ENCODE measurements around the gene COMMD2.

The COMMD2 gene

GRCh38 chr3:149726716-149727407 lies 25.4 kb downstream of the COMMD2 start:
- no peak for DNase-seq
- peaks cover 12% of the 10 kb centered on the region for H3K27me3 Mint-ChIP-seq (ENCODE audit: low read depth, poor library complexity)
- no peak overlapping the region for H3K4me3 Mint-ChIP-seq
- H3K27ac Mint-ChIP-seq: no peak overlapping the region
- H3K36me3 Mint-ChIP-seq (ENCODE audit: low read depth): peaks cover 10% of the 10 kb centered on the region
- TF ChIP-seq, protein P1, sequence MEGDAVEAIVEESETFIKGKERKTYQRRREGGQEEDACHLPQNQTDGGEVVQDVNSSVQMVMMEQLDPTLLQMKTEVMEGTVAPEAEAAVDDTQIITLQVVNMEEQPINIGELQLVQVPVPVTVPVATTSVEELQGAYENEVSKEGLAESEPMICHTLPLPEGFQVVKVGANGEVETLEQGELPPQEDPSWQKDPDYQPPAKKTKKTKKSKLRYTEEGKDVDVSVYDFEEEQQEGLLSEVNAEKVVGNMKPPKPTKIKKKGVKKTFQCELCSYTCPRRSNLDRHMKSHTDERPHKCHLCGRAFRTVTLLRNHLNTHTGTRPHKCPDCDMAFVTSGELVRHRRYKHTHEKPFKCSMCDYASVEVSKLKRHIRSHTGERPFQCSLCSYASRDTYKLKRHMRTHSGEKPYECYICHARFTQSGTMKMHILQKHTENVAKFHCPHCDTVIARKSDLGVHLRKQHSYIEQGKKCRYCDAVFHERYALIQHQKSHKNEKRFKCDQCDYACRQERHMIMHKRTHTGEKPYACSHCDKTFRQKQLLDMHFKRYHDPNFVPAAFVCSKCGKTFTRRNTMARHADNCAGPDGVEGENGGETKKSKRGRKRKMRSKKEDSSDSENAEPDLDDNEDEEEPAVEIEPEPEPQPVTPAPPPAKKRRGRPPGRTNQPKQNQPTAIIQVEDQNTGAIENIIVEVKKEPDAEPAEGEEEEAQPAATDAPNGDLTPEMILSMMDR (IDR thresholded peaks at IDR 0.05): no peak
- no peaks in the 10 kb centered on the region for H3K4me1 Mint-ChIP-seq
- H3K9me3 Mint-ChIP-seq: peaks cover 11% of the 10 kb centered on the region

GRCh38 chr3:149723781-149724180 lies 28.5 kb downstream of the COMMD2 start:
- Mint-ChIP-seq H3K4me3 (no peak overlapping the region), H3K36me3 (ENCODE audit: low read depth) (peaks cover 15% of the 10 kb centered on the region), H3K27ac (no peak overlapping the region), H3K9me3 (peaks cover 33% of the 10 kb centered on the region), H3K27me3 (ENCODE audit: low read depth, poor library complexity) (peaks cover 15% of the 10 kb centered on the region), H3K4me1 (no peaks in the 10 kb centered on the region)
- TF ChIP-seq, protein P1 (IDR thresholded peaks at IDR 0.05): no peak
- no peak for DNase-seq

DNA sequence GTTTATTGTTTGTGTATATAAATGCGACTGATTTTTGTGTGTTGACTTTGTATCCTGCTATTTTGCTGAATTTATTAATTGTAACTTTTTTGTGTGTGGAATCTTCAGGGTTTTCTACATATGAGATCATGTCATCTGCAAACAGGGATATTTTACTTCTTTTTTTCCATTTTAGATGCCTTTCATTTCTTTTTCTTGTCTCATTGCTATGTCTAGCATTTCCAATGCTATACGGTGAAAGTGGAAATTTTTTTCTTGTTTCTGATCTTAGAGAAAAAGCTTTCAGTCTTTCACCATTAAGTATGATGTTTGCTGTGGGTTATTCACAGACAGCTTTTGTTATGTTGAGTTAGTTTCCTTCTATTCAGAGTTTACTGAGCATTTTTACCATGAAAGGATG lies 31.4 kb downstream of the COMMD2 start:
- Mint-ChIP-seq H3K9me3 (peaks cover 33% of the 10 kb centered on the region), H3K36me3 (ENCODE audit: low read depth) (peaks cover 15% of the 10 kb centered on the region), H3K27me3 (ENCODE audit: low read depth, poor library complexity) (peaks cover 11% of the 10 kb centered on the region), H3K4me1 (no peaks in the 10 kb centered on the region), H3K27ac (no peak overlapping the region), H3K4me3 (no peak overlapping the region)
- no peak for DNase-seq
- TF ChIP-seq, protein P1 (IDR thresholded peaks at IDR 0.05): no peak

DNA sequence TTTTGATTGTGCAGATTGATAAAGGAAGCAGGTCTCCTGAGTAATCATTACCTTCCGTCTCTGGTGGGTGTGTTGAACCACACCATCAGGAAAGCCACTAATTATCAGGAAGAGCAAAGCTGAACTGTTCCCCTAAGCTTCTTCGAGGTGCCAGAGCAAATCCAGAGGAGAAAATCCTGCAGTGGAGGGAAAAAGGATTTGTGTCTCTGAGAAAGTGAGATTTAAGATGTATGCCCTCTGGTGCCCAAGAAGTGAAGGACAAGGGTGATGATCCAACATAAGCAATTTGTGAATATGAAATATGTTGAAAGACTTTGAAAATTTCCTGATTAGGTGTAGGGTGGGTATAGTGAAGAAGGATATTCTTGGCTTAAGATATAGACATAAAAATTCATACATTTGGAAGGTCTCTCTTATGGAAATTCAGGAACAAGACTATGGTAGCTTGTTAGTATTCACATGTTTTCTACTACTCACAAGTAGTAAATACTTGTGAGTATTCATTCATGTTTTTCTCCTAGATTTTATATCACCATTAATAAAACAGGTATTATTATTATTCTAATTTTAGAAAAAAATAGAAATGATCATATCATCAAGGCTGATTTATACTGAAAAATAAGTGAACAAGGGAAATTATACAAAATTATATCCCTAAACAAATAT lies 34.8 kb downstream of the COMMD2 start:
- peaks cover 29% of the 10 kb centered on the region for H3K9me3 Mint-ChIP-seq
- TF ChIP-seq, protein P1 (IDR thresholded peaks at IDR 0.05): peak; percentile 70
- no peak overlapping the region for H3K4me3 Mint-ChIP-seq
- peaks cover 11% of the 10 kb centered on the region for H3K36me3 Mint-ChIP-seq (ENCODE audit: low read depth)
- H3K27ac Mint-ChIP-seq: no peak overlapping the region
- H3K27me3 Mint-ChIP-seq (ENCODE audit: low read depth, poor library complexity): peaks cover 4% of the 10 kb centered on the region
- peak; percentile 39 for DNase-seq
- no peaks in the 10 kb centered on the region for H3K4me1 Mint-ChIP-seq

DNA sequence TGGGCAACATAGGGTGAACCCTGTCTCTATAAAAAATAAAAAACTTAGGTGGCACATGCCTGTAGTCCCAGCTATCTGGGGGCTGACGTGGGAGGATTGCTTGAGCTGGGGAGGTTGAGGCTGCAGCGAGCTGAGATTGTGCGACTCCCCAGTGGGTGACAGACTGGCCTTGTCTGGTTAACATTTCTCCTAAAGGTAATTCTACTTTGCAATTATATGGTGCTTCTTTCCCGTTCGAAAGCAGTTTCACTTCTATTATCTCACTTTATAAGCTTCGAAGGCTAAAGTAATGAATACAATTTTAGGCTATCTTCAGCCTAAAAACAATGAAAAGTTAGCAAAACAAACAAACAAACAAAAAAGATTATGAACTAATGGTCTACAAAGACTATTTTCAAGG lies 35.3 kb downstream of the COMMD2 start:
- no peak for DNase-seq
- no peak overlapping the region for H3K27ac Mint-ChIP-seq

More for the DNA sequence above, 35.3 kb downstream of the COMMD2 start:
- TF ChIP-seq, protein P1 (IDR thresholded peaks at IDR 0.05): no peak
- Mint-ChIP-seq H3K4me1 (no peaks in the 10 kb centered on the region), H3K36me3 (ENCODE audit: low read depth) (peaks cover 6% of the 10 kb centered on the region), H3K27me3 (ENCODE audit: low read depth, poor library complexity) (peaks cover 4% of the 10 kb centered on the region), H3K4me3 (no peak overlapping the region), H3K9me3 (peaks cover 24% of the 10 kb centered on the region)

All from nephron progenitor cell (in vitro differentiated cells).